HEK293 (cell line): ENCODE results near the gene CTSA.

Experiments
- KLF8 ChIP-seq: fragments of 450-650 bp; formaldehyde crosslinking; IDR thresholded peaks from 2 replicates; pipeline ENCODE4 v1.5.1; 2016; ENCODE audit warnings: missing biosample characterization, missing genetic modification characterization
- PRDM1 ChIP-seq: fragments of 450-650 bp; formaldehyde crosslinking; IDR thresholded peaks from 2 replicates; pipeline ENCODE4; 2016; ENCODE audit warnings: missing biosample characterization, missing genetic modification characterization
- RBAK ChIP-seq: fragments of 450-650 bp; formaldehyde crosslinking; IDR thresholded peaks from 2 replicates; pipeline ENCODE4 v1.5.1; 2016; ENCODE audit warnings: missing biosample characterization, missing genetic modification characterization
- SCRT1 ChIP-seq: fragments of 450-650 bp; formaldehyde crosslinking; IDR thresholded peaks from 2 replicates; pipeline ENCODE4 v1.5.1; 2016; ENCODE audit warnings: missing biosample characterization, missing genetic modification characterization, borderline replicate concordance
- SP3 ChIP-seq: fragments of 450-650 bp; formaldehyde crosslinking; IDR thresholded peaks from 2 replicates; pipeline ENCODE4 v1.5.1; 2016; ENCODE audit warnings: missing biosample characterization, missing genetic modification characterization
- ZEB2 ChIP-seq: fragments of 450-650 bp; formaldehyde crosslinking; IDR thresholded peaks from 2 replicates; pipeline ENCODE4 v1.5.1; 2016; ENCODE audit warnings: missing biosample characterization, missing genetic modification characterization
- ZIC2 ChIP-seq: fragments of 450-650 bp; formaldehyde crosslinking; IDR thresholded peaks from 2 replicates; pipeline ENCODE4 v1.5.1; 2016; ENCODE audit warnings: missing biosample characterization, missing genetic modification characterization
- ZNF112 ChIP-seq: fragments of 450-650 bp; formaldehyde crosslinking; IDR thresholded peaks from 2 replicates; pipeline ENCODE4 v1.5.0; 2017; ENCODE audit warnings: missing biosample characterization, missing genetic modification characterization
- ZNF114 ChIP-seq: fragments of 450-650 bp; formaldehyde crosslinking; IDR thresholded peaks from 2 replicates; pipeline ENCODE4 v1.5.0; 2017; ENCODE audit warnings: missing biosample characterization, missing genetic modification characterization
- ZNF23 ChIP-seq: fragments of 450-650 bp; formaldehyde crosslinking; IDR thresholded peaks from 2 replicates; pipeline ENCODE4 v1.5.1; 2016; ENCODE audit warnings: missing biosample characterization, missing genetic modification characterization, borderline replicate concordance
- ZNF248 ChIP-seq: fragments of 450-650 bp; formaldehyde crosslinking; IDR thresholded peaks from 2 replicates; pipeline ENCODE4 v1.5.1; 2017; ENCODE audit warnings: missing biosample characterization, missing genetic modification characterization
- ZNF274 ChIP-seq, 2 experiments: fragments of 200-500 bp in 1 of 2; fragments of 450-650 bp in 1 of 2; sonication (Bioruptor generic) in 1 of 2; formaldehyde crosslinking in 1 of 2; IDR thresholded peaks; 2 replicates each; pipeline versions ENCODE4 v1.5.1 to v1.6.1; 2014 to 2016; ENCODE audit warnings: borderline replicate concordance in 1 of 2, inconsistent platforms in 1 of 2, low read length in 1 of 2, missing biosample characterization in 1 of 2, missing genetic modification characterization in 1 of 2
- ZNF37A ChIP-seq: fragments of 450-650 bp; IDR thresholded peaks from 2 replicates; pipeline ENCODE4 v1.5.1; 2018; ENCODE audit warnings: missing biosample characterization, missing genetic modification characterization
- ZNF48 ChIP-seq: fragments of 450-650 bp; formaldehyde crosslinking; IDR thresholded peaks from 2 replicates; pipeline ENCODE4 v1.5.1; 2016; ENCODE audit warnings: missing biosample characterization, missing genetic modification characterization
- ZNF596 ChIP-seq: fragments of 450-650 bp; IDR thresholded peaks from 2 replicates; pipeline ENCODE4 v1.5.0; 2018; ENCODE audit warnings: missing biosample characterization, mild to moderate bottlenecking, missing genetic modification characterization, moderate library complexity
- ZNF610 ChIP-seq: fragments of 450-650 bp; formaldehyde crosslinking; IDR thresholded peaks from 2 replicates; pipeline ENCODE4 v1.5.1; 2016; ENCODE audit warnings: missing biosample characterization, missing genetic modification characterization, borderline replicate concordance
- ZNF629 ChIP-seq: fragments of 450-650 bp; formaldehyde crosslinking; IDR thresholded peaks from 2 replicates; pipeline ENCODE4 v1.5.1; 2017; ENCODE audit warnings: missing biosample characterization, missing genetic modification characterization
- ZNF639 ChIP-seq: fragments of 450-650 bp; formaldehyde crosslinking; IDR thresholded peaks from 2 replicates; pipeline ENCODE4 v1.5.1; 2016; ENCODE audit warnings: missing biosample characterization, missing genetic modification characterization
- ZNF670 ChIP-seq: fragments of 450-650 bp; formaldehyde crosslinking; IDR thresholded peaks from 2 replicates; pipeline ENCODE4 v1.5.1; 2016; ENCODE audit warnings: missing biosample characterization, missing genetic modification characterization, low read depth
- ZNF707 ChIP-seq: fragments of 450-650 bp; formaldehyde crosslinking; IDR thresholded peaks from 2 replicates; pipeline ENCODE4 v1.5.1; 2016; ENCODE audit warnings: missing biosample characterization, missing genetic modification characterization
- ZNF768 ChIP-seq: fragments of 450-650 bp; formaldehyde crosslinking; IDR thresholded peaks from 2 replicates; pipeline ENCODE4 v1.5.1; 2018; ENCODE audit warnings: missing biosample characterization, mild to moderate bottlenecking, missing genetic modification characterization
- ZNF791 ChIP-seq: fragments of 450-650 bp; formaldehyde crosslinking; IDR thresholded peaks from 2 replicates; pipeline ENCODE4 v1.5.1; 2016; ENCODE audit warnings: missing biosample characterization, missing genetic modification characterization
- ZNF837 ChIP-seq: fragments of 450-650 bp; formaldehyde crosslinking; IDR thresholded peaks from 2 replicates; pipeline ENCODE4 v1.5.1; 2016; ENCODE audit warnings: missing biosample characterization, missing genetic modification characterization
- TF ChIP-seq, protein P1 (sequence below): fragments of 450-650 bp; formaldehyde crosslinking; IDR thresholded peaks from 2 replicates; pipeline ENCODE4 v1.5.1; 2016; ENCODE audit warnings: missing biosample characterization, missing genetic modification characterization
- TF ChIP-seq, protein P2 (sequence below): fragments of 450-650 bp; formaldehyde crosslinking; IDR thresholded peaks from 2 replicates; pipeline ENCODE4 v1.5.1; 2017; ENCODE audit warnings: missing biosample characterization, missing genetic modification characterization
- TF ChIP-seq, protein P3 (sequence below): fragments of 450-650 bp; formaldehyde crosslinking; IDR thresholded peaks from 2 replicates; pipeline ENCODE4 v1.5.1; 2017; ENCODE audit warnings: missing biosample characterization, mild to moderate bottlenecking, missing genetic modification characterization, moderate library complexity

CTSA gene

GRCh38 chr20:45934586-45935415, 43.7 kb downstream of the CTSA start, which contains the start of gene PCIF1 (continued):
- TF ChIP-seq, protein P1, sequence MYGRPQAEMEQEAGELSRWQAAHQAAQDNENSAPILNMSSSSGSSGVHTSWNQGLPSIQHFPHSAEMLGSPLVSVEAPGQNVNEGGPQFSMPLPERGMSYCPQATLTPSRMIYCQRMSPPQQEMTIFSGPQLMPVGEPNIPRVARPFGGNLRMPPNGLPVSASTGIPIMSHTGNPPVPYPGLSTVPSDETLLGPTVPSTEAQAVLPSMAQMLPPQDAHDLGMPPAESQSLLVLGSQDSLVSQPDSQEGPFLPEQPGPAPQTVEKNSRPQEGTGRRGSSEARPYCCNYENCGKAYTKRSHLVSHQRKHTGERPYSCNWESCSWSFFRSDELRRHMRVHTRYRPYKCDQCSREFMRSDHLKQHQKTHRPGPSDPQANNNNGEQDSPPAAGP: peak; percentile 94; the same call in 1 of the 2 replicates
- peak; percentile 98 for TF ChIP-seq ZEB2 (tag by site-specific recombination)
- no peak for TF ChIP-seq ZNF670 (tag by site-specific recombination)
- no peak for TF ChIP-seq ZNF274 (IDR thresholded peaks at IDR 0.05; ENCODE audit: low read length)
- no peak for TF ChIP-seq ZNF274 (tag by site-specific recombination; IDR thresholded peaks at IDR 0.05; ENCODE audit: borderline replicate concordance)
- TF ChIP-seq ZNF48 (tag by site-specific recombination): no peak
- no peak for TF ChIP-seq ZNF114
- peak; percentile 81 for TF ChIP-seq ZNF610 (tag by site-specific recombination)
- peak; percentile 96 for TF ChIP-seq KLF8
- TF ChIP-seq ZNF596 (tag by site-specific recombination): 0 out of 2 replicates have a peak, but pooled peaks have one; percentile 45
- TF ChIP-seq PRDM1 (tag by site-specific recombination): no peak
- TF ChIP-seq ZNF837 (tag by site-specific recombination): no peak
- TF ChIP-seq ZNF37A (tag by site-specific recombination): peak; percentile 18; the same call in 1 of the 2 replicates
- peak; percentile 3; the same call in 1 of the 2 replicates for TF ChIP-seq ZIC2 (tag by site-specific recombination)
- no peak for TF ChIP-seq ZNF248 (tag by site-specific recombination)
- no peak; the same call in 1 of the 2 replicates for TF ChIP-seq ZNF768 (tag by site-specific recombination)
- peak; percentile 88 for TF ChIP-seq ZNF639 (tag by site-specific recombination)
- TF ChIP-seq ZNF629 (tag by site-specific recombination): peak; percentile 81
- no peak for TF ChIP-seq ZNF112 (tag by site-specific recombination)
- TF ChIP-seq, protein P2, sequence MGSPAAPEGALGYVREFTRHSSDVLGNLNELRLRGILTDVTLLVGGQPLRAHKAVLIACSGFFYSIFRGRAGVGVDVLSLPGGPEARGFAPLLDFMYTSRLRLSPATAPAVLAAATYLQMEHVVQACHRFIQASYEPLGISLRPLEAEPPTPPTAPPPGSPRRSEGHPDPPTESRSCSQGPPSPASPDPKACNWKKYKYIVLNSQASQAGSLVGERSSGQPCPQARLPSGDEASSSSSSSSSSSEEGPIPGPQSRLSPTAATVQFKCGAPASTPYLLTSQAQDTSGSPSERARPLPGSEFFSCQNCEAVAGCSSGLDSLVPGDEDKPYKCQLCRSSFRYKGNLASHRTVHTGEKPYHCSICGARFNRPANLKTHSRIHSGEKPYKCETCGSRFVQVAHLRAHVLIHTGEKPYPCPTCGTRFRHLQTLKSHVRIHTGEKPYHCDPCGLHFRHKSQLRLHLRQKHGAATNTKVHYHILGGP (tag by site-specific recombination): no peak
- TF ChIP-seq ZNF23 (tag by site-specific recombination): no peak
- TF ChIP-seq ZNF791 (tag by site-specific recombination): no peak
- no peak for TF ChIP-seq SCRT1 (tag by site-specific recombination)
- no peak for TF ChIP-seq RBAK
- peak; percentile 99 for TF ChIP-seq SP3 (tag by site-specific recombination)
- TF ChIP-seq, protein P3, sequence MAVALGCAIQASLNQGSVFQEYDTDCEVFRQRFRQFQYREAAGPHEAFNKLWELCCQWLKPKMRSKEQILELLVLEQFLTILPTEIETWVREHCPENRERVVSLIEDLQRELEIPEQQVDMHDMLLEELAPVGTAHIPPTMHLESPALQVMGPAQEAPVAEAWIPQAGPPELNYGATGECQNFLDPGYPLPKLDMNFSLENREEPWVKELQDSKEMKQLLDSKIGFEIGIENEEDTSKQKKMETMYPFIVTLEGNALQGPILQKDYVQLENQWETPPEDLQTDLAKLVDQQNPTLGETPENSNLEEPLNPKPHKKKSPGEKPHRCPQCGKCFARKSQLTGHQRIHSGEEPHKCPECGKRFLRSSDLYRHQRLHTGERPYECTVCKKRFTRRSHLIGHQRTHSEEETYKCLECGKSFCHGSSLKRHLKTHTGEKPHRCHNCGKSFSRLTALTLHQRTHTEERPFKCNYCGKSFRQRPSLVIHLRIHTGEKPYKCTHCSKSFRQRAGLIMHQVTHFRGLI: no peak
- no peak for TF ChIP-seq ZNF707 (tag by site-specific recombination)
- TF ChIP-seq, all 188 proteins: peak for 70
